Thyroid gland (tissue), 4 donors: ENCODE results near the gene DENND5B.

Source experiments
- POLR2A ChIP-seq, 2 donors: fragments of 450-650 bp; IDR thresholded peaks; one replicate each; pipeline ENCODE4 v1.6.1; 2017; ENCODE audit warnings: antibody characterized with exemption in 2 of 2, mild to moderate bottlenecking in 2 of 2, moderate library complexity in 1 of 2
- TF ChIP-seq, protein P1 (sequence below), 6 experiments: fragments of 200-600 bp in 3 of 6; fragments of 450-650 bp in 3 of 6; sonication (generic) in 3 of 6; IDR thresholded peaks; one replicate each; pipeline ENCODE4 v1.5.1; 2016 to 2019; ENCODE audit warnings: antibody characterized with exemption in 6 of 6, mild to moderate bottlenecking in 2 of 6, inconsistent platforms in 1 of 6, moderate library complexity in 1 of 6

DNA sequence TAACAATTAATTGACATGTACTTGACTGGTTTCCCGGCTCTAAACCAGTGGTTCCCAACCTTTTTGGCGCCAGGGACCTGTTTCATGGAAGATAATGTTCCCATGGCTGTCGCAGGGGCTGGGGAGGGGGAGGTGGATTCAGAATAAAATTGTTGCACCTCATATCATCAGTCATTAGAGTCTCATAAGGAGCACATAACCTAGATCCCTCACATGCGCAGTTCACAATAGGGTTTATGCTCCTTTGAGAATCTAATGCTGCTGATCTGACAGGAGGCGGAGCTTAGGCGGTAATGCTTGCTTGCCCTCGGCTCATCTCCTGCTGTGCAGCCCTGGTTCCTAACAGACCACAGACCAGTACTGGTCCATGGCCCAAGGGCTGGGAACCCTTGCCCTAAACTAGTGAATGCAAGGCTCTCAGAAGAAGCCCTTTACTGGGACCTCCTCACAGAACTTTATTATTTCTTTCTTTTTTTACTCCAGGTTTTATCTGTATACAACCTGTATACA is 178.6 kb downstream of the DENND5B start:
- TF ChIP-seq, protein P1, sequence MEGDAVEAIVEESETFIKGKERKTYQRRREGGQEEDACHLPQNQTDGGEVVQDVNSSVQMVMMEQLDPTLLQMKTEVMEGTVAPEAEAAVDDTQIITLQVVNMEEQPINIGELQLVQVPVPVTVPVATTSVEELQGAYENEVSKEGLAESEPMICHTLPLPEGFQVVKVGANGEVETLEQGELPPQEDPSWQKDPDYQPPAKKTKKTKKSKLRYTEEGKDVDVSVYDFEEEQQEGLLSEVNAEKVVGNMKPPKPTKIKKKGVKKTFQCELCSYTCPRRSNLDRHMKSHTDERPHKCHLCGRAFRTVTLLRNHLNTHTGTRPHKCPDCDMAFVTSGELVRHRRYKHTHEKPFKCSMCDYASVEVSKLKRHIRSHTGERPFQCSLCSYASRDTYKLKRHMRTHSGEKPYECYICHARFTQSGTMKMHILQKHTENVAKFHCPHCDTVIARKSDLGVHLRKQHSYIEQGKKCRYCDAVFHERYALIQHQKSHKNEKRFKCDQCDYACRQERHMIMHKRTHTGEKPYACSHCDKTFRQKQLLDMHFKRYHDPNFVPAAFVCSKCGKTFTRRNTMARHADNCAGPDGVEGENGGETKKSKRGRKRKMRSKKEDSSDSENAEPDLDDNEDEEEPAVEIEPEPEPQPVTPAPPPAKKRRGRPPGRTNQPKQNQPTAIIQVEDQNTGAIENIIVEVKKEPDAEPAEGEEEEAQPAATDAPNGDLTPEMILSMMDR (IDR thresholded peaks at IDR 0.05) = no peak
- no peak for TF ChIP-seq POLR2A (IDR thresholded peaks at IDR 0.05)
